Nucleus accumbens (tissue), 56 donors: Measurements from ENCODE around the gene VPS35L.
A peak's percentile ranks its signal among the peaks of the same experiment; 100 is the strongest.
"Not testable (repeated sequence)": the region's sequence is repeated elsewhere in the genome, so short reads cannot be mapped to it uniquely, and the experiment has no call there.

Experiments
- DNase-seq, 56 donors: peaks; one replicate each; lab custom pipeline; 2025; lab: John Stamatoyannopoulos, UW

VPS35L gene

GRCh38 chr16:19706846-19707245 is 151.3 kb downstream of the VPS35L start:
- no peak for DNase-seq

- DNase-seq = peak in 1 of 56 donors; percentile 10
These were observed 152.2 kb downstream of the VPS35L start for GRCh38 chr16:19707569-19708295.

- no peak for DNase-seq
These were observed 153.0 kb downstream of the VPS35L start for GRCh38 chr16:19708296-19709205.

- DNase-seq = no peak
These were observed 154.1 kb downstream of the VPS35L start for GRCh38 chr16:19709381-19710136.

- no peak for DNase-seq
These were observed 154.8 kb downstream of the VPS35L start for GRCh38 chr16:19710191-19710908.

- no peak for DNase-seq
These were observed 155.6 kb downstream of the VPS35L start for GRCh38 chr16:19710991-19711545.

GRCh38 chr16:19711643-19712042 is 156.1 kb downstream of the VPS35L start:
- no peak for DNase-seq

GRCh38 chr16:19712418-19713058 is 157.0 kb downstream of the VPS35L start:
- DNase-seq = no peak

GRCh38 chr16:19713697-19714096 is 158.2 kb downstream of the VPS35L start:
- DNase-seq = no peak

- DNase-seq = no peak
These were observed 160.1 kb downstream of the VPS35L start for GRCh38 chr16:19715566-19715965.

- DNase-seq = no peak
These were observed 160.7 kb downstream of the VPS35L start for GRCh38 chr16:19716183-19716582.

- not testable (repeated sequence) for DNase-seq
These were observed 161.2 kb downstream of the VPS35L start for GRCh38 chr16:19716728-19717127.

GRCh38 chr16:19717314-19717713 is 161.8 kb downstream of the VPS35L start:
- DNase-seq = no peak

GRCh38 chr16:19717741-19718623 is 162.5 kb downstream of the VPS35L start, which contains the start of the genes IQCK and KNOP1:
TSS of gene IQCK (plus strand) at chr16:19718271. CDS start at chr16:19718307, 36 bp downstream.
TSS of gene KNOP1 (minus strand) at chr16:19718227. CDS start at chr16:19715035, 3,192 bp downstream.
- DNase-seq = peak in 53 of 56 donors; percentile 40 to 92 (median 78)

GRCh38 chr16:19718624-19718965 is 163.1 kb downstream of the VPS35L start:
- peak in 14 of 56 donors; percentile 23 to 61 (median 45) for DNase-seq

- DNase-seq = no peak
These were observed 166.9 kb downstream of the VPS35L start for GRCh38 chr16:19722269-19722952.

- no peak for DNase-seq
These were observed 167.5 kb downstream of the VPS35L start for GRCh38 chr16:19722981-19723380.

- no peak for DNase-seq
These were observed 173.1 kb downstream of the VPS35L start for GRCh38 chr16:19728636-19728965.
